SU-DHL-6 (cell line): ENCODE data around the gene GLG1.

Experiments used
- EZH2phosphoT487 ChIP-seq: fragments of 200-600 bp; sonication (generic), shearing (Covaris generic); conservative IDR thresholded peaks from 2 replicates; pipeline ENCODE4 v1.6.1; 2018; ENCODE audit warnings: mild to moderate bottlenecking, antibody characterized with exemption, low read length, moderate library complexity, mixed read lengths
- TF ChIP-seq, protein P1 (sequence below): fragments of 200-600 bp; sonication (generic); IDR thresholded peaks from one replicate; pipeline ENCODE4 v1.5.1; 2017; ENCODE audit warnings: antibody characterized with exemption, mild to moderate bottlenecking, low read length, moderate library complexity; ENCODE audit not compliant: insufficient read depth, poor library complexity, severe bottlenecking

DNA sequence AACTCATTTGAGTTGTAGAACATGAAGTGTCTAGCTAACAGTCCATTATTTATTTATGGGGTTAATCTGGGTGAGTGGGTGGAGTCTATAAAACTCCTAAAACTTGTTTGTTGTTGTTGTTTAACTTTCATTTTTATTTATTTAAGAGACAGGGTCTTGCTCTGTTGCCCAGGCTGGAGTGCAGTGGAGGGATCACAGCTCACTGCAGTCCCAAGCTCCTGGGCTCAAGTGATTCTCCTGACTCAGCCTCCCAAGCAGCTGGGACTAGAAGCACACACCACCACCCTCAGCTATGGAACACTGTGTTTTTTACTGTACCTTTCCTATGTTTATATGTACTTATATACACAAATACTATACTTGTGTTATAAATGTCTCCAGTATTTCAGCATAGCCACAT lies 107.8 kb downstream of the GLG1 start:
- TF ChIP-seq, protein P1, sequence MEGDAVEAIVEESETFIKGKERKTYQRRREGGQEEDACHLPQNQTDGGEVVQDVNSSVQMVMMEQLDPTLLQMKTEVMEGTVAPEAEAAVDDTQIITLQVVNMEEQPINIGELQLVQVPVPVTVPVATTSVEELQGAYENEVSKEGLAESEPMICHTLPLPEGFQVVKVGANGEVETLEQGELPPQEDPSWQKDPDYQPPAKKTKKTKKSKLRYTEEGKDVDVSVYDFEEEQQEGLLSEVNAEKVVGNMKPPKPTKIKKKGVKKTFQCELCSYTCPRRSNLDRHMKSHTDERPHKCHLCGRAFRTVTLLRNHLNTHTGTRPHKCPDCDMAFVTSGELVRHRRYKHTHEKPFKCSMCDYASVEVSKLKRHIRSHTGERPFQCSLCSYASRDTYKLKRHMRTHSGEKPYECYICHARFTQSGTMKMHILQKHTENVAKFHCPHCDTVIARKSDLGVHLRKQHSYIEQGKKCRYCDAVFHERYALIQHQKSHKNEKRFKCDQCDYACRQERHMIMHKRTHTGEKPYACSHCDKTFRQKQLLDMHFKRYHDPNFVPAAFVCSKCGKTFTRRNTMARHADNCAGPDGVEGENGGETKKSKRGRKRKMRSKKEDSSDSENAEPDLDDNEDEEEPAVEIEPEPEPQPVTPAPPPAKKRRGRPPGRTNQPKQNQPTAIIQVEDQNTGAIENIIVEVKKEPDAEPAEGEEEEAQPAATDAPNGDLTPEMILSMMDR = no peak
- TF ChIP-seq EZH2phosphoT487 = no peak
